Cerebellar nuclear complex (tissue), 1 donor: ENCODE data around the gene TRNP1.
"Not testable (repeated sequence)": the region's sequence is repeated elsewhere in the genome, so short reads cannot be mapped to it uniquely, and the experiment has no call there.

Experiments used
- DNase-seq, 2 experiments: peaks; one replicate each; lab custom pipeline; 2025; lab: John Stamatoyannopoulos, UW

Gene TRNP1

GRCh38 chr1:26993237-26994019 lies at the start of gene TRNP1:
TRNP1 (plus strand) TSS chr1:26993692; CDS start chr1:26993787, 95 bp downstream.
- DNase-seq = peak in 1 of 2 experiments; percentile 39

GRCh38 chr1:26945138-26945537 lies 48.4 kb upstream of the TRNP1 start:
- no peak for DNase-seq

- DNase-seq = no peak
These were observed 47.8 kb upstream of the TRNP1 start for GRCh38 chr1:26945728-26946127.

GRCh38 chr1:26946270-26946669 lies 47.2 kb upstream of the TRNP1 start:
- DNase-seq = no peak

GRCh38 chr1:26948725-26949057 lies 44.8 kb upstream of the TRNP1 start:
- not testable (repeated sequence) for DNase-seq

- DNase-seq = no peak
These were observed 44.1 kb upstream of the TRNP1 start for GRCh38 chr1:26949266-26949925.

GRCh38 chr1:26949926-26950319 lies 43.6 kb upstream of the TRNP1 start:
- DNase-seq = no peak

GRCh38 chr1:26950602-26951001 lies 42.9 kb upstream of the TRNP1 start:
- DNase-seq = no peak

- DNase-seq = no peak
These were observed 42.3 kb upstream of the TRNP1 start for GRCh38 chr1:26951216-26951615.

- no peak for DNase-seq
These were observed 41.5 kb upstream of the TRNP1 start for GRCh38 chr1:26951821-26952497.

- DNase-seq = no peak
These were observed 40.1 kb upstream of the TRNP1 start for GRCh38 chr1:26953374-26953773.

GRCh38 chr1:26956321-26956720 lies 37.2 kb upstream of the TRNP1 start:
- DNase-seq = no peak

- DNase-seq = no peak
These were observed 36.2 kb upstream of the TRNP1 start for GRCh38 chr1:26957306-26957705.

GRCh38 chr1:26959270-26959669 lies 34.2 kb upstream of the TRNP1 start:
- DNase-seq = no peak

- DNase-seq = no peak
These were observed 33.5 kb upstream of the TRNP1 start, which contains the start of gene KDF1 for GRCh38 chr1:26959722-26960624. KDF1 (minus strand) TSS chr1:26960468; CDS start chr1:26952380, 8,088 bp downstream.

- DNase-seq = no peak
These were observed 32.9 kb upstream of the TRNP1 start for GRCh38 chr1:26960625-26960966.

GRCh38 chr1:26961826-26962225 lies 31.7 kb upstream of the TRNP1 start:
- no peak for DNase-seq

- no peak for DNase-seq
These were observed 28.3 kb upstream of the TRNP1 start for GRCh38 chr1:26965213-26965612.

- no peak for DNase-seq
These were observed 27.9 kb upstream of the TRNP1 start for GRCh38 chr1:26965628-26966027.

- DNase-seq = no peak
These were observed 22.7 kb upstream of the TRNP1 start for GRCh38 chr1:26970810-26971209.

- DNase-seq = no peak
These were observed 21.9 kb upstream of the TRNP1 start for GRCh38 chr1:26971590-26971989.

GRCh38 chr1:26972390-26972789 lies 21.1 kb upstream of the TRNP1 start:
- no peak for DNase-seq
